ENCODE data around the gene BEGAIN. TPM values are rescaled to one million over a fixed set of nuclear protein-coding genes. Genes with fewer than 3 reads are reported as not detected.

The BEGAIN gene
- polyA plus RNA-seq, 1 experiment, result 0.16 TPM

DNA sequence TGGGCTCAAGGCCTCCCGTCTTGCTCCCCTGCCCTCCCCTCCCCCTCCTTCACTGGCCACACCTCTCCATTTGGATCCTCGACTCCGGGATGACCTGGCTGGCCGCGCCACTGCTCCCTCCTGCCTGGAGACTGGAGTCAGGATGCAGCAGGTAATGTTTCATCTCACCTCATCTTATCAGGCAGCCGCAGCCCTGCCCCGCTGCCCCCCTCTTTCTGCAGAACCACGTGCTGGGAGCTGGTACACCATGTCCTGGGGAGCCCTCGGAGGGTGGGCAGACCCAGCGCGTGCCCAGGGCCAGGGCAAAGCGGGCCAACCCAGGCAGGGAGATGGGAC lies 31.1 kb downstream of the BEGAIN start:
- no peak for DNase-seq (ENCODE audit: low read depth, low spot score)
- TF ChIP-seq, protein P1, sequence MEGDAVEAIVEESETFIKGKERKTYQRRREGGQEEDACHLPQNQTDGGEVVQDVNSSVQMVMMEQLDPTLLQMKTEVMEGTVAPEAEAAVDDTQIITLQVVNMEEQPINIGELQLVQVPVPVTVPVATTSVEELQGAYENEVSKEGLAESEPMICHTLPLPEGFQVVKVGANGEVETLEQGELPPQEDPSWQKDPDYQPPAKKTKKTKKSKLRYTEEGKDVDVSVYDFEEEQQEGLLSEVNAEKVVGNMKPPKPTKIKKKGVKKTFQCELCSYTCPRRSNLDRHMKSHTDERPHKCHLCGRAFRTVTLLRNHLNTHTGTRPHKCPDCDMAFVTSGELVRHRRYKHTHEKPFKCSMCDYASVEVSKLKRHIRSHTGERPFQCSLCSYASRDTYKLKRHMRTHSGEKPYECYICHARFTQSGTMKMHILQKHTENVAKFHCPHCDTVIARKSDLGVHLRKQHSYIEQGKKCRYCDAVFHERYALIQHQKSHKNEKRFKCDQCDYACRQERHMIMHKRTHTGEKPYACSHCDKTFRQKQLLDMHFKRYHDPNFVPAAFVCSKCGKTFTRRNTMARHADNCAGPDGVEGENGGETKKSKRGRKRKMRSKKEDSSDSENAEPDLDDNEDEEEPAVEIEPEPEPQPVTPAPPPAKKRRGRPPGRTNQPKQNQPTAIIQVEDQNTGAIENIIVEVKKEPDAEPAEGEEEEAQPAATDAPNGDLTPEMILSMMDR (IDR thresholded peaks at IDR 0.05; ENCODE audit: low read depth, low read length), result no peak
- H3K27me3 ChIP-seq (ENCODE audit: control insufficient read depth, insufficient read depth, low read length), result peaks cover 28% of the 10 kb centered on the region
- no peaks in the 10 kb centered on the region; the same call in 1 of the 2 replicates for H3K9me3 ChIP-seq (ENCODE audit: control insufficient read depth, insufficient read depth, low read length)
- no peak overlapping the region for H3K4me3 ChIP-seq (ENCODE audit: low read depth, low read length)
- no peak overlapping the region for H3K27ac ChIP-seq (ENCODE audit: low read depth, low read length)
- CTCF ChIA-PET, result no interaction called here
- POLR2A ChIA-PET, result no interaction called here

DNA sequence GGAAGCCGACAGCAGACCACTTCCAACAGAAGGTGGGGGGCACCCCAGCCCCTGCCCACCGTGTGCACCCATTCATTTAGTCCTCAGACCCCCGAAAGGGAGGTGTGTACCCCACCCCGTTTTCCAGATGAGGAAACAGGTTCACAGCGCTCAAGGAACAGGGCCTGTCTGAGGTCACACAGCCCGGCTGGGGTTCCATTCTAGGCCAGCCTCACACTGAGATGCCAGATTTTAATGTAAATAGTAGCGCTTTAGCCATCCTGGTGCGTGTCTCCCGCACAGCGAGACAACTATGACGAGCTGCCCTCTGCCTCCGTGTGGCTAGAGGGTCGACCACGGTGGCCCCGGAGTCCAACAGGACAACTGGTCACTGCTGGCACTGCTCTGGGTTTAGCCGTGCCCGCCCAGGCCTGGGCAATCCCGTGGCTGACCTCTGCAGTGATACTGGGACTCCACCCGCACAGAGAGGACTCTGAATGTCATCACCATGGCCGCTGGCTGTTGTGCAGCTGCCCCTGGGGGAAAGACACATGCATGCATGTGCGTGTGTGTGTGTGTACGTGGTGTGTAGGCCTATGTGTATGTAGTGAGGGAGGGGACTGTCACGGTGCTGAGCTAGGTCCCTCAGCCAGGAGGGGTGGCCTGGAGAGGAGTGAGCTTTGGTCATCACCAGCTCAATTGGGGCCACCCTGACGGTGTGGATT lies 31.6 kb downstream of the BEGAIN start:
- CTCF ChIA-PET, result no interaction called here

DNA sequence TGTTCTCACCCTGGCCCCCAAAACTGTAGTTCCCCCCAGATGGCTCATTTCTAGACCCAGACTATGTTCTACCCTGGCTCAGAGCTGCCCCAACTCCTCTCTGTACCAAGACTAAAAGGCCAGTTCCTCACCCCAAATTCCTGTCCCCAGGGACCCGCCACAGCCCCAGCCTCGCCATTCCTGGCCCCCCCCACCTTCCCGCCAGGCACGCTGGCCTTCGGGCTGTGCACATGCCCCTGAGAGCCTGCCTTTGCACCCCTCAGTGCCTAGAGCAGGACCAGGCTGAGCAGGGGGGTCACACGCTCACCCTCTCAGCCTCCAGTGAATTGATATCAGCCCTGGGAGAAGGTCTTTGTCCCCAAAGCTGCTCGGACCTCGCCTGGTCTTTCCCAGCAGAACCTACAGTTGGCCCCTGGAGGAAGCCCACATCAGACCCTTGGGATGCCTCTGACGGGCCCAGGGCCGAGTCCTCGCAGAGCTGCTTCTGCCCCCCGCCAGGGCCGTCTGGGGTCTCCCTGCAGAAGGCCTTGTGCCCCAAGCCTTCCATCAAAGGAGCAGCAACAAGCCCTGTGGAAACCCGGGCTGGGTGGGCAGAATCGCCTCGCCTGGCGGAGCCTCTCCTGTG lies 32.4 kb downstream of the BEGAIN start:
- Histone ChIP-seq H3K4me3 (ENCODE audit: low read depth, low read length) (no peak overlapping the region), H3K9me3 (ENCODE audit: control insufficient read depth, insufficient read depth, low read length) (no peaks in the 10 kb centered on the region; the same call in 1 of the 2 replicates), H3K27ac (ENCODE audit: low read depth, low read length) (no peak overlapping the region), H3K27me3 (ENCODE audit: control insufficient read depth, insufficient read depth, low read length) (peaks cover 23% of the 10 kb centered on the region)
- POLR2A ChIA-PET, result no interaction called here
- TF ChIP-seq, protein P1 (IDR thresholded peaks at IDR 0.05; ENCODE audit: low read depth, low read length), result no peak
- CTCF ChIA-PET, result no interaction called here
- DNase-seq (ENCODE audit: low read depth, low spot score), result no peak

More for the DNA sequence above, 31.6 kb downstream of the BEGAIN start:
- DNase-seq (ENCODE audit: low read depth, low spot score), result no peak
- POLR2A ChIA-PET, result no interaction called here
- peaks cover 27% of the 10 kb centered on the region for H3K27me3 ChIP-seq (ENCODE audit: control insufficient read depth, insufficient read depth, low read length)
- H3K9me3 ChIP-seq (ENCODE audit: control insufficient read depth, insufficient read depth, low read length), result no peaks in the 10 kb centered on the region; the same call in 1 of the 2 replicates
- TF ChIP-seq, protein P1 (IDR thresholded peaks at IDR 0.05; ENCODE audit: low read depth, low read length), result no peak
- no peak overlapping the region for H3K4me3 ChIP-seq (ENCODE audit: low read depth, low read length)
- H3K27ac ChIP-seq (ENCODE audit: low read depth, low read length), result no peak overlapping the region

DNA sequence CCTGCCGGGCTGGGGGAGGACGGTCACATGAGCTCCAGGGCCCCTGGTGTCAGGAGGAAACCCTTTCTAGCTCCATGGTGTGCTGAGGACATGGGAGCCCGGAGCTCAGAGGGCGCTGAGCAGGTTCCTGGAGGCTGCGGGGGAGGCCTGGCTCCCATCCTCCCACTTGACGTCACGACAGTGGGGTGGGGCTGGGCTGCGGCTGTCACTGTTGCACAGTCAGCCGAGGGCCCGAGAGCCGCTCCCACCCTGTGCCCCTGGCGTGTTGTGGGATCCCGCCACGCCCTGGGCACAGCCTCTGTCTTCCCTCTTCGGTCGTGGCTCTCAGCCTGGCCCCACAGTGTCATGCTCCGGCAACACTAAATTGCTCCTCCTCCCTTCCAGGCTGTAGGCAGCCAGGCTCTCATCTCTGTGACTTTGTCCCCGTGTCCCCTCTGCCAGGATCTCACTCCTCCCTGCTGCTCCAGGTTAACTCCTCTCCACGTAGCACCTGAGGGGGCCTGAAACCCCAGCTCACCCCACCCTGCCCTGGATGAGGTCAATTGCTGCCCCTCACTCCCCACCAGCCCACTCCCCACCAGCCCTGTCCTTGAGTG lies 33.0 kb downstream of the BEGAIN start:
- TF ChIP-seq, protein P1 (IDR thresholded peaks at IDR 0.05; ENCODE audit: low read depth, low read length), result no peak
- Histone ChIP-seq H3K4me3 (ENCODE audit: low read depth, low read length) (no peak overlapping the region), H3K27me3 (ENCODE audit: control insufficient read depth, insufficient read depth, low read length) (peaks cover 23% of the 10 kb centered on the region), H3K9me3 (ENCODE audit: control insufficient read depth, insufficient read depth, low read length) (no peaks in the 10 kb centered on the region; the same call in 1 of the 2 replicates), H3K27ac (ENCODE audit: low read depth, low read length) (no peak overlapping the region)
- ChIA-PET POLR2A (no interaction called here), CTCF (no interaction called here)
- no peak for DNase-seq (ENCODE audit: low read depth, low spot score)

DNA sequence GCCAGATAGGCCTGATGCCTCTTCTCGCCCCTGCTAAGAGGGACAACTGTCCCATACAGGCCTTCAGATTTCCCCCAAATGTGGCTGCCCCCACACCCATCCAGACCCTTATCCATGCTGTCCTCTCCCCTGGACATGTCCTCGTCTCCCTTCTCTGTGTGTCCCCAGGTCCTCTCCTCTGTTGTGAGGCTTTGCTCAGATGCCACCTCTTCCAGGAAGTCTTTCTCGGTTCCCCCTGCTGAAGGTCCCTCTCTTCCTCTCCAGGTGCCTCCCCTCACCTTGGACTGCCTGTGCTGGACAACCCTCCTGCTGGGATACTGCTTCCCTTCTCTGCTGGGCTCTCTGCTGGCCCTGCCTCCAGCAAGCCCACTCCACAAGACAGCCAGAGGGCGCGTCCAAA lies 33.7 kb downstream of the BEGAIN start:
- Histone ChIP-seq H3K9me3 (ENCODE audit: control insufficient read depth, insufficient read depth, low read length) (no peaks in the 10 kb centered on the region; the same call in 1 of the 2 replicates), H3K27ac (ENCODE audit: low read depth, low read length) (no peak overlapping the region), H3K4me3 (ENCODE audit: low read depth, low read length) (no peak overlapping the region), H3K27me3 (ENCODE audit: control insufficient read depth, insufficient read depth, low read length) (peaks cover 25% of the 10 kb centered on the region)
- POLR2A ChIA-PET, result no interaction called here
- TF ChIP-seq, protein P1 (IDR thresholded peaks at IDR 0.05; ENCODE audit: low read depth, low read length), result no peak
- CTCF ChIA-PET, result no interaction called here
- DNase-seq (ENCODE audit: low read depth, low spot score), result no peak
